Activated CD8-positive, alpha-beta memory T cell treated with anti-CD3 and anti-CD28 coated beads, Interleukin-2, amount 10 ng/mL, durations not matched to agents 7 days and 5 days (primary cell): Measurements from ENCODE around the gene KDM5B. TPM values are rescaled to one million over a fixed set of nuclear protein-coding genes. Genes with fewer than 3 reads are reported as not detected.
"Not testable (repeated sequence)": the region's sequence is repeated elsewhere in the genome, so short reads cannot be mapped to it uniquely, and the experiment has no call there.

ENCODE experiments used
- ATAC-seq: fragments of 150-1000 bp; cut with Tn5 transposase; one replicate; pipeline ENCODE4 v1.10.0; 2021; ENCODE audit warnings: moderate library complexity
- CTCF ChIA-PET: fragments of 350-600 bp; sonication (Branson Sonifier 250); formaldehyde crosslinking; loops from one replicate; lab custom pipeline; 2021; ENCODE audit warnings: antibody characterized with exemption; lab: Charles Lee
- DNase-seq: peaks from one replicate; pipeline ENCODE4 v3.0.0-alpha.2; 2020
- H3K27ac Mint-ChIP-seq: one replicate; pipeline ENCODE4 v1.8.0; 2021; ENCODE audit warnings: mild to moderate bottlenecking, mixed read lengths
- H3K27me3 Mint-ChIP-seq: one replicate; pipeline ENCODE4 v1.8.0; 2021; ENCODE audit warnings: mixed read lengths
- H3K36me3 Mint-ChIP-seq: one replicate; pipeline ENCODE4 v1.8.0; 2021; ENCODE audit warnings: mild to moderate bottlenecking, mixed read lengths
- H3K4me1 Mint-ChIP-seq: one replicate; pipeline ENCODE4 v1.8.0; 2021; ENCODE audit warnings: mixed read lengths
- H3K4me3 Mint-ChIP-seq: one replicate; pipeline ENCODE4 v1.8.0; 2021; ENCODE audit warnings: mild to moderate bottlenecking, moderate library complexity, mixed read lengths
- H3K9me3 Mint-ChIP-seq: one replicate; pipeline ENCODE4 v1.8.0; 2022; ENCODE audit warnings: low read depth, mixed read lengths
- total RNA-seq, 2 experiments: library from RNA; stranded (reverse); gene quantifications; one replicate each; pipeline ENCODE4 v1.2.3, GENCODE V29; 2021

KDM5B gene
- total RNA-seq, 2 experiments from 2014 or later = 31.1 to 69.9 TPM

DNA sequence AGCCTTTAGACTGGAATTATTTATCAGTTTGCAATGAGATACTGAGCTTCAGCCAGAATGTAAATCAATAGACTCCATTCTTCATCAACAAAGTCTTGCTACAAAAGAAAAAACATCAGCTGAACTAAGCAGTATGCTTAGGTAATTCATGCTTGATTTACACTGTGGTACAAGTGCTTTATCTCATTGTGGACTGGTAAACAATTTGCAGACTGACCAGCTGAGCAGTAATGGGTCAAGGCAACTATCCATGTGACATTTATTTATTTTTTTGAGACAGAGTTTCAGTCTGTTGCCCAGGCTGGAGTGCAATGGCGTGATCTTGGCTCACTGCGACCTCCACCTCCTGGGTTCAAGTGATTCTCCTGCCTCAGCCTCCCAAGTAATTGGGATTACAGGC is 58.2 kb downstream of the KDM5B start:
- CTCF ChIA-PET = interaction anchor here (0.6 to 3.7 kb wide), 6 partner anchors 42 to 249 kb away, joined by 3 to 26 read pairs (median 4); no protein-coding TSS in a partner anchor
- no peak overlapping the region for H3K4me3 Mint-ChIP-seq
- no peaks in the 10 kb centered on the region for H3K4me1 Mint-ChIP-seq
- H3K36me3 Mint-ChIP-seq = peaks cover 37% of the 10 kb centered on the region
- H3K27ac Mint-ChIP-seq = no peak overlapping the region
- no peaks in the 10 kb centered on the region for H3K27me3 Mint-ChIP-seq
- no peaks in the 10 kb centered on the region for H3K9me3 Mint-ChIP-seq
- DNase-seq (no peak), ATAC-seq (no peak)

DNA sequence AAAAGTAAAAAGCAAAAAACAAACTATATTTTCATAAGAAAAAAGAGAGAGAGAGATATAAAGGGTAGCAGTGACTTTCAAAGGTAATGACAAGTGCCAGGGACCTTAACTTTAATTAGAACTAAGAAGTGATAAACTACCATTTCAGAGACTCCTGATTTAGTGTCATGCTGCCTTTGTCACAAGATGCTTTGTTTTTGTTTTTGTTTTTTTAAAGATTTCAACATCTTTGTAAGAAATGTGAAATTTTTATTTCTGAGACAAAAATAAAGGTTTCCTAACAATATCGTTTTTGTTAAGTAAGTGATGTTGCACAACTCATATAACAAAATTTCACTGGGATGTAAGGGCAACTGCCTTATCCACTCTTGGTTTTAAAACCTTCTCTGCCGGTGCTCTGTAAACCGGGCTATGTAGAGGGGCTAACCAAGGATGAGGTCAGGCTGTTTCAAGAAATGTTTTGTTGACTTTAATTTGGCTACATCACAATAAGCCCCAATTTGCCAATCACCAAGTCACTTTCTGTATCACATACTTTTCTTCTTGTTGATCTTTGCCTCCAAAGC is 62.8 kb downstream of the KDM5B start:
- no peak overlapping the region for H3K4me3 Mint-ChIP-seq
- H3K27ac Mint-ChIP-seq = no peak overlapping the region
- H3K27me3 Mint-ChIP-seq = no peaks in the 10 kb centered on the region
- DNase-seq = no peak
- no peaks in the 10 kb centered on the region for H3K4me1 Mint-ChIP-seq
- CTCF ChIA-PET = interaction anchor here (0.9 to 1.4 kb wide), 2 partner anchors 10 to 118 kb away, joined by 3 read pairs; no protein-coding TSS in a partner anchor
- H3K9me3 Mint-ChIP-seq = no peaks in the 10 kb centered on the region
- no peak for ATAC-seq
- peaks cover 52% of the 10 kb centered on the region for H3K36me3 Mint-ChIP-seq

DNA sequence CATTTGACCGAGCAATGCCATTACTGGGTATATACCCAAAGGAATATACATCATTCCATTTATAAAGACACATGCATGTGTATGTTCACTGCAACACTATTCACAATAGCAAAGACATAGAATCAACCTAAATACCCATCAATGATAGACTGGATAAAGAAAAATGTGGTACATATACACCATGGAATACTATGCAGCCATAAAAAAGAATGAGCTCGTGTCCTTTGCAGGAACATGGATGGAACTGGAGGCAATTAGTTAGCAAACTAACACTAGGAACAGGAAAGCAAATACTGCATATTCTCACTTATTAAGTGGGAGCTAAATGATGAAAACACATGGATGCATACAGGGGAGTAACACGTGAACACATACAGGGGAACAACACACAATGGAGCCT is 63.5 kb downstream of the KDM5B start:
- H3K36me3 Mint-ChIP-seq = peaks cover 52% of the 10 kb centered on the region
- DNase-seq, H3K27ac Mint-ChIP-seq, H3K4me3 Mint-ChIP-seq, ATAC-seq, H3K4me1 Mint-ChIP-seq, H3K27me3 Mint-ChIP-seq, H3K9me3 Mint-ChIP-seq: not testable (repeated sequence)
- CTCF ChIA-PET = interaction anchor here (0.9 to 1.4 kb wide), 2 partner anchors 10 to 119 kb away, joined by 3 read pairs; no protein-coding TSS in a partner anchor

DNA sequence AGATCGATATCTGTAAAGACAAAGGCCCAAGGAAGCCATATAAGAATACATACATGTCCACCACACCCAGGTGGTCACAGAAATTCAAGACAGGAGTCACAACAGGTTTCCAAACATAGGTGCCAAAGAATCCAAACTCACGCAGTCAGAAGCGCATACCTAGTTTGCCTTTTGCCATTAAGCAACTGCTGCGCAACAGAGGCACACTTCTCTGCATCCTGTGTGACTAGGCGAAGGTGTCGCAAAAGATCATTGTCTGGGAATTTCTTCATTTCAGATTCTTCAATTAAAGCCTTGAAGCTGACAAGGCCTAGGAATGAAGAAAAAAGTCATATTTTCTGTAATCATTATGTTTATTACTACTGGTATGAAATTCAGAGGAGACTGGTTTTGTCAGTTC is 65.7 kb downstream of the KDM5B start:
- Mint-ChIP-seq H3K27ac (no peak overlapping the region), H3K9me3 (no peaks in the 10 kb centered on the region), H3K4me3 (no peak overlapping the region), H3K36me3 (peaks cover 47% of the 10 kb centered on the region), H3K4me1 (no peaks in the 10 kb centered on the region), H3K27me3 (no peaks in the 10 kb centered on the region)
- CTCF ChIA-PET = no interaction called here
- DNase-seq (no peak), ATAC-seq (no peak)

DNA sequence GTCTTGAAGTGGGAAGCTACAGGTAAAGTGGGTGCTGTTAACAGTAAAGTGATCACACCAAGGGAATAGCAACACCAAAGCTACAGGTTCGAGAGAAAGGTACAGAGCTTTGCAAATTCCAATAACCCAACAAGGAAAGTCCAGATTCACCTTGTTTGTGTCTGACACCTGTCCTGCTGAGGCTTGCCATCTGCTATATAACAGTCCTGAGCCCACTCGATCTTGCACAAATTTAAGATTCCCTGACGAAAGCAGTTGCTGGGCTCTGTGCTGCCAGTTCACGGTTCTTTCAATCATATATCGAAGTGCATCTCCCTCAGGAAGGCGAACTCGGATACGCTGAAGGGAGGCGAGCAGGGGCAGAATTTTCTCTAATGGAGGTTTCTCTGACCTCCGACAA is 75.0 kb downstream of the KDM5B start:
- Mint-ChIP-seq H3K27ac (no peak overlapping the region), H3K36me3 (peaks cover 37% of the 10 kb centered on the region), H3K9me3 (no peaks in the 10 kb centered on the region), H3K4me1 (no peaks in the 10 kb centered on the region), H3K4me3 (no peak overlapping the region), H3K27me3 (no peaks in the 10 kb centered on the region)
- ATAC-seq (no peak), DNase-seq (no peak)
- CTCF ChIA-PET = interaction anchor here (0.8 to 7.3 kb wide), 2 partner anchors 14 to 118 kb away, joined by 3 to 29 read pairs; no protein-coding TSS in a partner anchor

DNA sequence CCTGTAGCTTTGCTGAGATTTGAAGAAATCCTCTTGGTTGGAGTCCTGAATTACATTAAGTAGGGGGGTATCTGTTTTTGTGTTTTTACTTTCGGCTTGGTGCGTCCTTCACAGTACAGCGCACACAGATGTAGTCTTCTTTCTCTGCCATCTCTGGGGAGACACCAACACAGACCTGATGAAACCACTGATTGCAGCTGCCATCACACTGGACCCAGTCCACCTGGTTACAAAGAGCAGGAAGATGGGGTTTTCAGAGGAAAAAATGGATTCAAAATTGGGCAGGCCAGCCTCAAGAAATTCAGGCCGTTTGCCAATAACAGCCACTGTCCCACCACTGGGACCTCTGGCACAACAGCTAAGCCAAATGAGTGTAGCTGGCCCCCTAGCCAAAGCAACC is 79.3 kb downstream of the KDM5B start:
- H3K36me3 Mint-ChIP-seq = peaks cover 28% of the 10 kb centered on the region
- H3K4me1 Mint-ChIP-seq = no peaks in the 10 kb centered on the region
- ATAC-seq = no peak
- no peak for DNase-seq
- CTCF ChIA-PET = interaction anchor here (7.3 kb wide), 1 partner anchor 9 kb away, joined by 29 read pairs; no protein-coding TSS in a partner anchor
- H3K9me3 Mint-ChIP-seq = no peaks in the 10 kb centered on the region
- no peak overlapping the region for H3K27ac Mint-ChIP-seq
- H3K27me3 Mint-ChIP-seq = no peaks in the 10 kb centered on the region
- no peak overlapping the region for H3K4me3 Mint-ChIP-seq

DNA sequence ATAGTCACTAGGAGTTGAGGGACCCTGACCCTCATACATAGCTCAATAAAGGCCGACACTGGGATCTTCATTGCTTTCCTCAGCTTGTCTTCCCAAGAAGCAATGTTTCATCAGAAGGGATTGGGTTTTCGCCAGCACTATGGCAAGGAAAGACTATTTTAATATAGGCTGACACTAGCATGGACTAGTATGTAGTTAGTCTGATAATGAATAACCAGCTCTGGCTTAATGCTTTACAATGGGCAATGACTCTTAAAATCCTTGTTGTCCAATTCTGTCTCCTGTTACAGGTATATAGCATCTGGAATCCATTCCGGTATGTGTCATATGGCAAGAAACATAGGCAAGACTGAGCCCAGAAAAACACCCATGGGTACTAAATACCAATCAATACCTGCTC is 82.7 kb downstream of the KDM5B start:
- ATAC-seq (no peak), DNase-seq (no peak)
- Mint-ChIP-seq H3K4me3 (no peak overlapping the region), H3K4me1 (no peaks in the 10 kb centered on the region), H3K9me3 (no peaks in the 10 kb centered on the region), H3K36me3 (peaks cover 13% of the 10 kb centered on the region), H3K27me3 (no peaks in the 10 kb centered on the region), H3K27ac (no peak overlapping the region)
- CTCF ChIA-PET = interaction anchor here (0.7 kb wide), 1 partner anchor 10 kb away, joined by 4 read pairs; no protein-coding TSS in a partner anchor

DNA sequence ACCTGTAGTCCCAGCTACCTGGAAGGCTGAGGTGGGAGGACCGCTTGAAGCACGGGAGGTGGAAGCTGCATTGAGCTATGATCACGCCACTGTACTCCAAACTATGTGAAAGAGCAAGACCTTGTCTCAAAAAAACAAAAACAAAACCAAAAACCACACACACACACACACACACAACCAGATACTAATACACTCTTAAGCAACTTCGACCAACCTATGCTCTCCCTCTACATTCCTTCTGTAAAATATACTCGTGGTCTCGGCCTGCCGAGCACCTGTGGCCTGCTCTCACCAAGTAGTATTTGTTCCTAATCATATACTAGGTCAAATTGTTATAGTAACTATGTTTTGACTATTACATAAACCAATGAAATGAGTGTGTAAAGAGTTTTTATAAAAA is 84.5 kb downstream of the KDM5B start:
- CTCF ChIA-PET = no interaction called here
- peaks cover 6% of the 10 kb centered on the region for H3K36me3 Mint-ChIP-seq
- H3K9me3 Mint-ChIP-seq = no peaks in the 10 kb centered on the region
- no peak overlapping the region for H3K4me3 Mint-ChIP-seq
- peaks cover under 1% of the 10 kb centered on the region for H3K27me3 Mint-ChIP-seq
- H3K27ac Mint-ChIP-seq = no peak overlapping the region
- ATAC-seq = no peak
- DNase-seq = no peak
- peaks cover 2% of the 10 kb centered on the region for H3K4me1 Mint-ChIP-seq

DNA sequence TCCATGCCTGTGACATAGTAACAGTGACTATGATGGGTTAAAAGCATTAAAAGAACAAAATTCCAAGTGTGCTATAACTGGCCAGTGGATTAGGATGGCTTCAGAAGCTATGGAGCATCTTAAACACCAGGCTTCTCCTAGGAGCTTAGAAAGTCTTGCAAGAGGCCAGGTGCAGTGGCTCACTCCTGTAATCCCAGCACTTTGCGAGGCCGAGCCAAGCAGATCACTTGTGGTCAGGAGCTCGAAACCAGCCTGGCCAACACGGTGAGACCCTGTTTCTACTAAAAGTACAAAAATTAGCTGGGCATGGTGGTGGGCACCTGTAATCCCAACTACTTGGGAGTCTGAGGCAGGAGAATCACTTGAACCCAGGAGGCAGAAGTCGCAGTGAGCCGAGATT is 85.2 kb downstream of the KDM5B start:
- H3K36me3 Mint-ChIP-seq, DNase-seq, CTCF ChIA-PET, H3K27me3 Mint-ChIP-seq, H3K9me3 Mint-ChIP-seq, ATAC-seq, H3K4me1 Mint-ChIP-seq, H3K4me3 Mint-ChIP-seq, H3K27ac Mint-ChIP-seq: not testable (repeated sequence)

DNA sequence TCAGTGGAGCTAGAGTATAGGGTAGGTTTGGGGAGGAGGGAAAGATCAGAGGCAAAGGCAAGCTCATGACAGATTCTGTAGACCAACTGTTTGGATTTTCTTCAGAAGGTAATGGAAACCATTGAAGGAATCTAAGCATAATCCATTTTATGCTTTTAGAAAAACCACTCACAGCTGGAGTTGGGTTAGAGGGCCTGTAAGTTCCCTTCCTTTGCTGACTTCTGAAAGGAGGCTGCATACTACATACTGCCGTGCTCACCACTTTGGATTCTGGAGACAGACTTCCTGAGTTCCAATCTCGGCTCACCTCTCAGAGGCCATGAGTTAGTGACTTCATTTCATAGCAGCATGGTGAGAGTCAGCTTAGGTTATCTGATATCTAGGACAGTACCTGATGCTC is 91.6 kb downstream of the KDM5B start:
- Mint-ChIP-seq H3K4me3 (no peak overlapping the region), H3K9me3 (no peaks in the 10 kb centered on the region), H3K36me3 (no peaks in the 10 kb centered on the region), H3K4me1 (peaks cover 2% of the 10 kb centered on the region), H3K27ac (no peak overlapping the region), H3K27me3 (peaks cover 48% of the 10 kb centered on the region)
- DNase-seq = no peak
- CTCF ChIA-PET = interaction anchor here (0.6 to 1.4 kb wide), 3 partner anchors 16 to 524 kb away, joined by 3 read pairs; partner anchors contain the start of gene LGR6
- ATAC-seq = no peak

DNA sequence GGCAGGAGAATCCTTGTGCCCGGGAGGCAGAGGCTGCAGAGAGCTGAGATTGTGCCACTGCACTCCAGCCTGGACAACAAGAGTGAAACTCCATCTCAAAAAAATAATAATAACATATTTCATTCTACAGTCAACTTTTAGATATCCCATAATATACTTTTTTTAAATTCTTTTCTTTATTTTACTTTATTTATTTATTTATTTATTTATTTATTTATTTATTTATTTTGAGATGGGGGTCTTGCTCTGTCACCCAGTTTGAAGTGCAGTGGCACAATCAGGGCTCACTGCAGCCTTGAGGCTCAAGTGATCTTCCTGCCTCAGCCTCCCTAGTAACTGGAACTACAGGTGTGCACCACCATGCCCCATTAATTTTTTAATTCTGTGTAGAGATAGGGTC is 94.0 kb downstream of the KDM5B start:
- H3K4me1 Mint-ChIP-seq, H3K36me3 Mint-ChIP-seq, DNase-seq, H3K9me3 Mint-ChIP-seq, CTCF ChIA-PET, ATAC-seq, H3K27ac Mint-ChIP-seq, H3K4me3 Mint-ChIP-seq: not testable (repeated sequence)
- H3K27me3 Mint-ChIP-seq = peaks cover 68% of the 10 kb centered on the region

DNA sequence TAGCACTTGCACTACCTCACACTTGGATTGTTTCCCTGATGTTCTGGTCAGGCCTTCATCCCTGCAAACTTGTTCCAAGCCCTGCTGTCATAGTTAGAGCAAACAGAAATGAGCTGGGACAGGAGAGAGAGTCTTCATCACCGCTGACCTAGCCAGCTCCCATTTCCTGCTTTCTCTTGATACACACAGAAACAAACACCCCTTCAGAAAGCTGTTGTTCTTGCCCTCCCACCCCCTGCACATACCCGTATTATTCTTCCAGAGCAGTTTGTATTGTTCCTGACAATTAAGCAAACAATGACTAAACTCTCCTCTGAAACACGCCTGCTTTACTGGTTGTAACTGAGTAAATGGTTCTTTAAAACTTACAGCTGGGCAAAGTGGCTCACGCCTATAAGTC is 95.1 kb downstream of the KDM5B start:
- CTCF ChIA-PET = interaction anchor here (1.1 to 1.4 kb wide), 2 partner anchors 13 to 249 kb away, joined by 3 to 4 read pairs; no protein-coding TSS in a partner anchor
- H3K27me3 Mint-ChIP-seq = peaks cover 72% of the 10 kb centered on the region
- H3K27ac Mint-ChIP-seq = no peak overlapping the region
- no peak overlapping the region for H3K4me3 Mint-ChIP-seq
- DNase-seq = no peak
- H3K36me3 Mint-ChIP-seq = no peaks in the 10 kb centered on the region
- no peak for ATAC-seq
- H3K9me3 Mint-ChIP-seq = no peaks in the 10 kb centered on the region
- no peaks in the 10 kb centered on the region for H3K4me1 Mint-ChIP-seq

DNA sequence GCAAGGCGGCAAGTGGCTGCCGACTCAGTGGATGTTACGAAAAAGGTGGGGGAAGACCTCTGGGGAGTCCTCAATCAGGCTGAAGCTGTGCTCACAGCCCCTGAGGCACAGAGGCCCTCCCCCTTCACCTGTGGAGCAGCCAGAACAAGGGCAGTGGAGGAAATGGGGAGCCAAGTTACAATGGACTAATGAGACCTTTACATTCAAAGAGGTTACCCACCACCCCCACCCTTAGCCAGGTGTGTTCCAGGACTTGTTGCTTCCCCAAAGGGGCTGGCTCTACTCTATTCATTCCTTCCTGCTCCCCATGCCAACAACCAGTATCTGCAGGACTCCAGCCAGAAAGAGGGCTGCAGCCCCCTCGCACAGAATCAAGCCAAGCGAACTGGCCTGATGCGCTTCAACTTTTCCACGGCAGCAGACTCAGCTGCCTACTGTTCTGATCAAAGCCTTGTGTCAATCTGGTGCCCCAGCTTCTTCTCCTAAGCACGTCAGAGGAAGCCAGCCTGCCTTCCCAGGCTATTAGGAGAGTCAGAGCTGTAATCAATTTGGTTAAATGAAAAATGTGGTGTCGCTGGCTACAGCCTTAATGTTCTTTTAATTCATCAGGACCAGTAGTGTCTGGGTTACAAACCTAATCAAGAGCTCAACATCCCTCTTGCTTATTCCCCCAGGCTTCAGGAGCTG is 96.1 kb downstream of the KDM5B start:
- Mint-ChIP-seq H3K27ac (no peak overlapping the region), H3K4me3 (no peak overlapping the region), H3K9me3 (no peaks in the 10 kb centered on the region), H3K4me1 (no peaks in the 10 kb centered on the region), H3K27me3 (peaks cover 75% of the 10 kb centered on the region), H3K36me3 (no peaks in the 10 kb centered on the region)
- CTCF ChIA-PET = interaction anchor here (0.6 to 1.4 kb wide), 4 partner anchors 12 to 474 kb away, joined by 3 to 4 read pairs (median 3); no protein-coding TSS in a partner anchor
- ATAC-seq = no peak
- DNase-seq = no peak
